ENCODE measurements around the gene METTL6.
"Not testable (repeated sequence)": the region's sequence is repeated elsewhere in the genome, so short reads cannot be mapped to it uniquely, and the experiment has no call there.

METTL6 gene

GRCh38 chr3:15467227-15468181, 40.2 kb upstream of the METTL6 start:
- no peak for TF ChIP-seq CTCF (IDR thresholded peaks at IDR 0.05; ENCODE audit: low read depth, low read length)
- H3K4me3 ChIP-seq (ENCODE audit: low read depth, low read length): no peak overlapping the region

- TF ChIP-seq CTCF (IDR thresholded peaks at IDR 0.05; ENCODE audit: low read depth, low read length): no peak
- no peak overlapping the region for H3K4me3 ChIP-seq (ENCODE audit: low read depth, low read length)
These were observed 38.7 kb upstream of the METTL6 start for GRCh38 chr3:15465876-15466585.

GRCh38 chr3:15462451-15462850, 35.1 kb upstream of the METTL6 start:
- TF ChIP-seq CTCF (IDR thresholded peaks at IDR 0.05; ENCODE audit: low read depth, low read length): no peak
- H3K4me3 ChIP-seq (ENCODE audit: low read depth, low read length): no peak overlapping the region

GRCh38 chr3:15460891-15461531, 33.7 kb upstream of the METTL6 start:
- no peak for TF ChIP-seq CTCF (IDR thresholded peaks at IDR 0.05; ENCODE audit: low read depth, low read length)
- no peak overlapping the region for H3K4me3 ChIP-seq (ENCODE audit: low read depth, low read length)

GRCh38 chr3:15458212-15458780, 31.0 kb upstream of the METTL6 start:
- TF ChIP-seq CTCF (IDR thresholded peaks at IDR 0.05; ENCODE audit: low read depth, low read length): no peak
- no peak overlapping the region for H3K4me3 ChIP-seq (ENCODE audit: low read depth, low read length)

GRCh38 chr3:15456915-15457314, 29.6 kb upstream of the METTL6 start:
- not testable (repeated sequence) for H3K4me3 ChIP-seq (ENCODE audit: low read depth, low read length)

- H3K4me3 ChIP-seq (ENCODE audit: low read depth, low read length): no peak overlapping the region
- TF ChIP-seq CTCF (IDR thresholded peaks at IDR 0.05; ENCODE audit: low read depth, low read length): no peak
These were observed 29.0 kb upstream of the METTL6 start for GRCh38 chr3:15456321-15456720.

Data from WI38 (cell line).